Right atrium auricular region (tissue), 2 donors: ENCODE results near the gene HDAC7. TPM values are rescaled to one million over a fixed set of nuclear protein-coding genes. Genes with fewer than 3 reads are reported as not detected.

Experiments
- DNase-seq: peaks from one replicate; pipeline ENCODE4 v3.0.0-alpha.2; 2019; ENCODE audit warnings: low spot score
- H3K27ac ChIP-seq, 2 donors: fragments of 200-600 bp; sonication (generic); 1 replicate in 1 of 2; 2 replicates in 1 of 2; pipeline ENCODE4 v1.5.1; 2016 to 2019
- H3K27me3 ChIP-seq, 2 donors: fragments of 200-600 bp; sonication (generic); one replicate each; pipeline versions ENCODE4 v1.5.1 to v1.6.0; 2017 to 2019
- H3K36me3 ChIP-seq: fragments of 200-600 bp; sonication (generic); one replicate; pipeline ENCODE4 v1.5.1; 2016
- H3K4me1 ChIP-seq, 2 donors: fragments of 200-600 bp; sonication (generic); one replicate each; pipeline versions ENCODE4 v1.5.1 to v1.6.0; 2017 to 2019
- H3K4me3 ChIP-seq, 2 donors: fragments of 200-600 bp; sonication (generic); 1 replicate in 1 of 2; 2 replicates in 1 of 2; pipeline ENCODE4 v1.5.1; 2017 to 2019; ENCODE audit warnings: mild to moderate bottlenecking in 1 of 2, moderate library complexity in 1 of 2
- H3K9me3 ChIP-seq, 2 donors: fragments of 200-600 bp; sonication (generic); one replicate each; pipeline ENCODE4 v1.5.1; 2019
- CTCF ChIP-seq, 2 donors: fragments of 200-600 bp; sonication (generic); IDR thresholded peaks; one replicate each; pipeline ENCODE4 v1.5.1; 2019; ENCODE audit warnings: antibody characterized with exemption in 2 of 2
- total RNA-seq, 2 donors: library from RNA; depleted of rRNA; stranded (reverse); fragments of >200 nt; gene quantifications; one replicate each; pipeline ENCODE4 v1.1.0, GENCODE V29; 2016

HDAC7 gene
- total RNA-seq, 2 donors from 2014 or later = 33.4 to 60.2 TPM

GRCh38 chr12:47783821-47784819 is 35.6 kb downstream of the HDAC7 start:
- Histone ChIP-seq H3K4me1 (peaks cover 0 to 18% of the 10 kb centered on the region in 2 donors), H3K27me3 (no peaks in the 10 kb centered on the region), H3K36me3 (peaks cover 64% of the 10 kb centered on the region), H3K4me3 (no peak overlapping the region), H3K27ac (no peak overlapping the region), H3K9me3 (no peaks in the 10 kb centered on the region)
- TF ChIP-seq CTCF (IDR thresholded peaks at IDR 0.05) = no peak
- DNase-seq = no peak

GRCh38 chr12:47783024-47783755 is 36.5 kb downstream of the HDAC7 start:
- Histone ChIP-seq H3K4me1 (peaks cover 0 to 26% of the 10 kb centered on the region in 2 donors), H3K4me3 (no peak overlapping the region), H3K27ac (no peak overlapping the region), H3K9me3 (no peaks in the 10 kb centered on the region), H3K36me3 (peaks cover 55% of the 10 kb centered on the region), H3K27me3 (no peaks in the 10 kb centered on the region)
- TF ChIP-seq CTCF (IDR thresholded peaks at IDR 0.05) = no peak
- DNase-seq = no peak

GRCh38 chr12:47782372-47782770 is 37.3 kb downstream of the HDAC7 start:
- H3K27ac ChIP-seq = no peak overlapping the region
- H3K27me3 ChIP-seq = no peaks in the 10 kb centered on the region
- no peak for TF ChIP-seq CTCF (IDR thresholded peaks at IDR 0.05)
- peaks cover 0 to 33% of the 10 kb centered on the region in 2 donors for H3K4me1 ChIP-seq
- H3K4me3 ChIP-seq = no peak overlapping the region
- no peaks in the 10 kb centered on the region for H3K9me3 ChIP-seq
- H3K36me3 ChIP-seq = peaks cover 47% of the 10 kb centered on the region
- DNase-seq = no peak

GRCh38 chr12:47781479-47782371 is 38.0 kb downstream of the HDAC7 start:
- Histone ChIP-seq H3K36me3 (peaks cover 40% of the 10 kb centered on the region), H3K27me3 (no peaks in the 10 kb centered on the region), H3K9me3 (no peaks in the 10 kb centered on the region), H3K27ac (no peak overlapping the region), H3K4me3 (no peak overlapping the region), H3K4me1 (peaks cover 0 to 33% of the 10 kb centered on the region in 2 donors)
- no peak for DNase-seq
- no peak for TF ChIP-seq CTCF (IDR thresholded peaks at IDR 0.05)

- Histone ChIP-seq H3K36me3 (peaks cover 23% of the 10 kb centered on the region), H3K27ac (no peak overlapping the region), H3K9me3 (no peaks in the 10 kb centered on the region), H3K4me1 (peaks cover 0 to 49% of the 10 kb centered on the region in 2 donors), H3K4me3 (no peak overlapping the region), H3K27me3 (no peaks in the 10 kb centered on the region)
- no peak for DNase-seq
- TF ChIP-seq CTCF (IDR thresholded peaks at IDR 0.05) = no peak
Measured at GRCh38 chr12:47779943-47780504, 39.7 kb downstream of the HDAC7 start.
